ENCODE data around the gene RBMY1D. TPM values are rescaled to one million over a fixed set of nuclear protein-coding genes. Genes with fewer than 3 reads are reported as not detected.

The RBMY1D gene
- total and polyA plus RNA-seq, 2 of the 13 experiments (the other 11 are each of a cell fraction or from before 2014, with no cell fraction given) = not detected

GRCh38 chrY:21839489-21839888 is 54.8 kb downstream of the RBMY1D start:
- H4K20me1 ChIP-seq (ENCODE audit: insufficient read depth, low read length) = no peaks in the 10 kb centered on the region
- FAIRE-seq (no peak), ATAC-seq (no peak), DNase-seq (ENCODE audit: low spot score) (no peak)
- no peaks in the 10 kb centered on the region for H3K36me3 ChIP-seq (replicated peaks in 1 of 2; ENCODE audit: control insufficient read depth in 1 of 2, insufficient read depth in 2 of 2, low read length in 2 of 2)
- BruUV-seq (replicated peaks) = no TSS peak
- ChIA-PET POLR2A (no interaction called here), CTCF (ENCODE audit: low intra/inter-chr PET ratio, low total read pairs) (no interaction called here)
- TF ChIP-seq ZFP1 (CRISPR knock-in tag; IDR thresholded peaks at IDR 0.05) = no peak
- TF ChIP-seq ASH2L (IDR thresholded peaks at IDR 0.05; ENCODE audit: insufficient read length, low read depth, low read length) = no peak
- no peak for TF ChIP-seq ZNF224 (CRISPR knock-in tag; IDR thresholded peaks at IDR 0.05)
- TF ChIP-seq ZNF883 (CRISPR knock-in tag; IDR thresholded peaks at IDR 0.05; ENCODE audit: not compliant biosample characterization) = no peak
- TF ChIP-seq ZBTB33 (CRISPR knock-in tag; IDR thresholded peaks at IDR 0.05) = no peak
- no peak for TF ChIP-seq ATF7-NPFF (CRISPR knock-in tag; IDR thresholded peaks at IDR 0.05; ENCODE audit: low read depth)
- no peak for TF ChIP-seq ZNF138 (CRISPR knock-in tag; IDR thresholded peaks at IDR 0.05; ENCODE audit: low read depth)
- TF ChIP-seq ZNF574 (CRISPR knock-in tag; IDR thresholded peaks at IDR 0.05) = no peak
- no peak for TF ChIP-seq GATAD2A (CRISPR knock-in tag; IDR thresholded peaks at IDR 0.05)
- no peak for TF ChIP-seq LBX2 (CRISPR knock-in tag; IDR thresholded peaks at IDR 0.05; ENCODE audit: borderline replicate concordance)
- TF ChIP-seq HDAC6 (IDR thresholded peaks at IDR 0.05; ENCODE audit: low read depth, low read length) = no peak
- H3K27me3 ChIP-seq (ENCODE audit: control insufficient read depth in 1 of 2, insufficient read depth in 2 of 2, low read length in 2 of 2) = no peaks in the 10 kb centered on the region
- no peak overlapping the region for H3K27ac ChIP-seq (ENCODE audit: extremely low read length, insufficient read depth, low read length)
- intact Hi-C loops (cut with micrococcal nuclease; ENCODE audit: unreplicated experiment) = no loop called here
- no peak overlapping the region for H3K4me2 ChIP-seq (ENCODE audit: low read depth, low read length)
- peaks cover 56% of the 10 kb centered on the region for H3K9me3 ChIP-seq (ENCODE audit: low read length)
- H3K9ac ChIP-seq (ENCODE audit: insufficient read depth, low read depth, low read length) = no peak overlapping the region
- no peak overlapping the region for H3K4me3 ChIP-seq (replicated peaks in 1 of 3; ENCODE audit: insufficient read depth in 1 of 3, low read depth in 2 of 3, low read length in 3 of 3)
- WGBS (ENCODE audit: low lambda C conversion rate) = no CpG with 5 or more reads among the region's 5 CpGs
- no peak overlapping the region for H2AFZ ChIP-seq (ENCODE audit: low read length)
- H3K4me1 ChIP-seq (ENCODE audit: insufficient read depth, low read length) = no peaks in the 10 kb centered on the region
- H3K79me2 ChIP-seq (ENCODE audit: insufficient read depth, low read length) = no peaks in the 10 kb centered on the region
- in situ Hi-C loops (cut with HindIII; ENCODE audit: extremely low pct_ligation_motif_present, low pct_unique_long_range_greater_than_20kb) = no loop called here

All from HepG2 (cell line).